Nephron (organoid): ENCODE measurements around the gene HNRNPF.
"Not testable (repeated sequence)": the region's sequence is repeated elsewhere in the genome, so short reads cannot be mapped to it uniquely, and the experiment has no call there.

Experiments used
- H3K27ac Mint-ChIP-seq, 3 experiments: 2 replicates each; pipeline ENCODE4 v1.8.0; 2020; ENCODE audit warnings: mixed read lengths in 3 of 3, mild to moderate bottlenecking in 2 of 3, moderate library complexity in 1 of 3
- H3K27me3 Mint-ChIP-seq: 2 replicates; pipeline ENCODE4 v1.8.0; 2021; ENCODE audit warnings: low read depth, mild to moderate bottlenecking, moderate library complexity, mixed read lengths
- H3K36me3 Mint-ChIP-seq: 2 replicates; pipeline ENCODE4 v1.8.0; 2020; ENCODE audit warnings: low read depth, mixed read lengths
- H3K4me1 Mint-ChIP-seq: 2 replicates; pipeline ENCODE4 v1.8.0; 2020; ENCODE audit warnings: mixed read lengths
- H3K4me3 Mint-ChIP-seq, 3 experiments: 2 replicates each; pipeline ENCODE4 v1.8.0; 2020; ENCODE audit warnings: mild to moderate bottlenecking in 3 of 3, mixed read lengths in 3 of 3, moderate library complexity in 2 of 3
- H3K9me3 Mint-ChIP-seq: 2 replicates; pipeline ENCODE4 v1.8.0; 2020; ENCODE audit warnings: mixed read lengths
- TF ChIP-seq, protein P1 (sequence below), 3 experiments: fragments of 200-600 bp; sonication (generic); IDR thresholded peaks; one replicate each; pipeline ENCODE4 v1.5.0; 2021; ENCODE audit warnings: antibody characterized with exemption in 3 of 3; ENCODE audit not compliant: unreplicated experiment in 3 of 3

HNRNPF gene

DNA sequence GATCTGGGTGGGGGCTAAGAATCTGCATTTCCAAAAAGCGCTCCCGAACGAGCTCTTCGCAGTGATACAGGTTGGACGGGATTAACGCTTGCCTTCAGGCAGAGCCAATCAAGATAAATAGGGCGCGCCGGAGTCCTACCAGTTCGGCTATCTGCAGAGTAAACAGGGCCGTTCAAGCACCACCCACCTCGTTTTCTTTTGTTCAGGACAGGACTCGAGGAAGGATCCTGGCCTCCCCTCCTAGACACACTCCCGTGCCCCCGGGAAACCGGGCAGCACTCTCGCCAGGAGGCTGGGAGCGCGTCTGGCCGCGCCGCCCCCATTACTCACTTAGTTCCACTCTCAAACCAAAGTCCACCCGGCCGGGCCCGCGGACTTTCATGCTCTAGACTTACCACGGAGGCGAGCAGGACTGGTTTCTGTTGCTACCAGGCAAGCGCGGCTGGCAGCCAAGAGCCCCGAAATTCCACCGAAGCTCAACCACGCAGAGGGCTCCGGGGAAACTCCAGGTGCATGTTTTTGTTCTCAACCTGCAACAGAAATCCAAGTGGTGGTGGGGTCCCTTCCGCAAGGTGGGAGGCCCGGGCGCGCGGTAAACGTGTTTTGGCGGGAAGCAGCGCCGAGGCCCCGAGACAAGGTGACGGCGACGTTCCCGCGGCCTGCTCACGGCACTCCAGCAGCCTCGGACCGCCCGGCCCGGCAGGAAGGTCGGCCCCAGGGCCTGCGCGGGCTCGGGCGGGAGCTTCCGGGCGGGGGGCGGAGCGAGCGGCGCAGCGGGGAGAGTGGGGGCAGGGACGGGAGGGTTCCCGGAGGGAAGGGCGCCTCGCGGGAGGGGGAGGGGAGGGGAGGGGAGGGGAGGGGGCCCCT is 12.7 kb downstream of the HNRNPF start:
- Mint-ChIP-seq H3K4me3 (peak overlapping the region; percentile 92 to 97 (median 96)), H3K36me3 (peaks cover 34% of the 10 kb centered on the region), H3K27ac (peak overlapping the region; percentile 91 to 98 (median 98)), H3K4me1 (peaks cover 50% of the 10 kb centered on the region), H3K27me3 (no peaks in the 10 kb centered on the region), H3K9me3 (no peaks in the 10 kb centered on the region)
- TF ChIP-seq, protein P1, sequence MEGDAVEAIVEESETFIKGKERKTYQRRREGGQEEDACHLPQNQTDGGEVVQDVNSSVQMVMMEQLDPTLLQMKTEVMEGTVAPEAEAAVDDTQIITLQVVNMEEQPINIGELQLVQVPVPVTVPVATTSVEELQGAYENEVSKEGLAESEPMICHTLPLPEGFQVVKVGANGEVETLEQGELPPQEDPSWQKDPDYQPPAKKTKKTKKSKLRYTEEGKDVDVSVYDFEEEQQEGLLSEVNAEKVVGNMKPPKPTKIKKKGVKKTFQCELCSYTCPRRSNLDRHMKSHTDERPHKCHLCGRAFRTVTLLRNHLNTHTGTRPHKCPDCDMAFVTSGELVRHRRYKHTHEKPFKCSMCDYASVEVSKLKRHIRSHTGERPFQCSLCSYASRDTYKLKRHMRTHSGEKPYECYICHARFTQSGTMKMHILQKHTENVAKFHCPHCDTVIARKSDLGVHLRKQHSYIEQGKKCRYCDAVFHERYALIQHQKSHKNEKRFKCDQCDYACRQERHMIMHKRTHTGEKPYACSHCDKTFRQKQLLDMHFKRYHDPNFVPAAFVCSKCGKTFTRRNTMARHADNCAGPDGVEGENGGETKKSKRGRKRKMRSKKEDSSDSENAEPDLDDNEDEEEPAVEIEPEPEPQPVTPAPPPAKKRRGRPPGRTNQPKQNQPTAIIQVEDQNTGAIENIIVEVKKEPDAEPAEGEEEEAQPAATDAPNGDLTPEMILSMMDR (IDR thresholded peaks at IDR 0.05; ENCODE audit: unreplicated experiment in 3 of 3) = no peak

DNA sequence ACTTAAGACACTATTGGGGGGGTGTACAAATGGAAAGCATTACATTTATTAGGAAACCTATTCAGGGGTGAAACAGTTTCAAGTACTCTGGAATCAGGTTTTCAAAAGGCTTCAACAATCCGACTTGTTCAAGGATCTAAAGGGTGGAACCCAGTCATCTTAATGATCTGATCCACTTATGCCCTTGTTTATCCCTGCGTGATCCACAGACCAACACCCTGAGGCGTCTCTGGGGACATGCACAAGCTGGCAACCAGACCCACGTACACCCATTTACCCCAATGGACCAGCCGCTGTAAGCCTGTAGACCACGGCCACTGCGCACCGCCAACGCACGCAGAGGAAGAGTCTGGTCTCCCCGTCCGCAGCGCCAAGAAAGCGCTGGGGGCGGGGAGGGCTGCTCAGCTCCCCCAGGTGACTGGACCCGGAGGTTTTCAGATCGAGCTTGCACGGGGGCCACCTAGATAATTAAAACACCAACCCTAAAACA is 13.4 kb downstream of the HNRNPF start:
- TF ChIP-seq, protein P1 (IDR thresholded peaks at IDR 0.05; ENCODE audit: unreplicated experiment in 3 of 3) = no peak

DNA sequence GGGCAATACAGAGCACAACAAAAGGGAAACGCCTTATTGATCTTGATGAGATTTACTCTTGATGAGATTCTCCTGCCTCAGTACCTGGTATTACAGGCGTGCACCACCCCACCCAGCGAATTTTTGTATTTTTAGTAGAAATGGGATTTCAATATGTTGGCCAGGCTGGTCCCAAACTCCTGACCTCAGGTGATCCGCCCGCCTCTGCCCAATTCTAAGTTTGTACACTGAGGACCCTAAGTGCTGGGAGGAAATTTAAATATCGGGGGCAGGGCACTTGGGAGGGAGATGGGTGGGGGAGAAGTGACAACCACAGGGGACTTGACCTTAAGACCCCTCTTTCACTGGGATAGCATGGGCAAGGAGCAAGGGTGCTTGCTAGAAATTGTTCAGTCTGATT is 14.1 kb downstream of the HNRNPF start:
- Mint-ChIP-seq H3K4me3 (peak overlapping the region; percentile 92 to 97 (median 96)), H3K27ac (peak overlapping the region; percentile 91 to 98 (median 98))

More for the DNA sequence above, 13.4 kb downstream of the HNRNPF start:
- Mint-ChIP-seq H3K27me3 (no peaks in the 10 kb centered on the region), H3K36me3 (peaks cover 41% of the 10 kb centered on the region), H3K27ac (peak overlapping the region; percentile 91 to 98 (median 98)), H3K4me1 (peaks cover 48% of the 10 kb centered on the region), H3K9me3 (no peaks in the 10 kb centered on the region), H3K4me3 (peak overlapping the region; percentile 92 to 97 (median 96))

DNA sequence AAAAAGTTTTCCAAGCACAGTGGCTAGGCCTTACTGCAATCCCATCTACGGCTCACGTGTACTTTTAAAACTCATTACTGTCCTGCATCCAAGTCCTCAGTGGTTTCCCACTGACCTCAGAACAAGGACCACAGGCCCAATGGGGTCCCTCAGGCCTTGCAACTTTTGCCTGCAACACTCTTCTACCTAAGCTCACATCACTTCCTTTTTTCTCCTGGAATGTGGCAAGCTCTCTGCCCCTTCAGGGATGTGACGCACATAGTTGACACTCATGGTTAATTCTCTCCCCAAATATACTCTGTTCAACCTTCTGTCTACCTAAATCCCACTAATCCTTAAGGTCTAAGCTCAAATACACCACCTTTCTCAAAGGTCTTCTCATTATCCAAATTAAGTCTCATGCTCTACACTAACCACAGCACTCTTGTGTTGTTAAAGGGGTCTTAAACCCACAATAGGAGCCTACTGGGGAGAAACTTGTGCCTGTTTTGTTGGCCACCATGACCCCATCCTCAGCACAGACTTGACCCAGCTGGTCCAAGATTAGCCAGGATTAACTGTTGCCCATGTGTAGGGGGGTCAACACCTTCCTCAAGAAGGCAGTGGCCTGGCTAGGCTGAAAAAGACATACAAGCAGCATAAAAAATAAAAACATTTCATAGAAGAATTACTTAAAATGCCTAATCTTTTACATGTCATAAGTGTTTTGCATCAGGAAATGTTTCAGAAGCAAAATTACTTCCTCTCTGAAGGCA is 15.2 kb downstream of the HNRNPF start:
- no peaks in the 10 kb centered on the region for H3K9me3 Mint-ChIP-seq
- H3K27me3 Mint-ChIP-seq = no peaks in the 10 kb centered on the region
- TF ChIP-seq, protein P1 (IDR thresholded peaks at IDR 0.05; ENCODE audit: unreplicated experiment in 3 of 3) = no peak
- H3K4me1 Mint-ChIP-seq = peaks cover 42% of the 10 kb centered on the region
- H3K4me3 Mint-ChIP-seq = peak overlapping the region in 1 of 3 experiments; percentile 0
- no peak overlapping the region for H3K27ac Mint-ChIP-seq
- peaks cover 51% of the 10 kb centered on the region for H3K36me3 Mint-ChIP-seq

More for the DNA sequence above, 14.1 kb downstream of the HNRNPF start:
- TF ChIP-seq, protein P1 (IDR thresholded peaks at IDR 0.05; ENCODE audit: unreplicated experiment in 3 of 3) = no peak
- H3K27me3 Mint-ChIP-seq = no peaks in the 10 kb centered on the region
- H3K36me3 Mint-ChIP-seq = peaks cover 49% of the 10 kb centered on the region
- no peaks in the 10 kb centered on the region for H3K9me3 Mint-ChIP-seq
- H3K4me1 Mint-ChIP-seq = peaks cover 47% of the 10 kb centered on the region

DNA sequence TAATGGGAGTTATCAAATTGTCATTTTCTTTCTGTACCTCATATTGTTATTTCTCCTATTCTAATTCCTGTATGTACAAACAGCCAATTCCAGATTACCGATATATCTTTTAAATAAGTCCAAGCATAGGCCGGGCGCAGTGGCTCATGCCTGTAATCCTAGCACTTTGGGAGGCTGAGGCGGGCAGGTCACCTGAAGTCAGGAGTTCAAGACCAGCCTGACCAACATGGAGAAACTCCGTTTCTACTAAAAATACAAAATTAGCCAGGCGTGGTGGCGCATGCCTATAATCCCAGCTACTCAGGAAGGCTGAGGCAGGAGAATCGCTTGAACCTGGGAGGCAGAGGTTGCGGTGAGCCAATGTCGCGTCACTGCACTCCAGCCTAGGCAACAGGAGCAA is 15.8 kb downstream of the HNRNPF start:
- Mint-ChIP-seq H3K4me1 (peaks cover 42% of the 10 kb centered on the region), H3K36me3 (peaks cover 57% of the 10 kb centered on the region), H3K27ac (peak overlapping the region in 1 of 3 experiments; percentile 10)
- not testable (repeated sequence) for H3K27me3 Mint-ChIP-seq, H3K9me3 Mint-ChIP-seq, H3K4me3 Mint-ChIP-seq

DNA sequence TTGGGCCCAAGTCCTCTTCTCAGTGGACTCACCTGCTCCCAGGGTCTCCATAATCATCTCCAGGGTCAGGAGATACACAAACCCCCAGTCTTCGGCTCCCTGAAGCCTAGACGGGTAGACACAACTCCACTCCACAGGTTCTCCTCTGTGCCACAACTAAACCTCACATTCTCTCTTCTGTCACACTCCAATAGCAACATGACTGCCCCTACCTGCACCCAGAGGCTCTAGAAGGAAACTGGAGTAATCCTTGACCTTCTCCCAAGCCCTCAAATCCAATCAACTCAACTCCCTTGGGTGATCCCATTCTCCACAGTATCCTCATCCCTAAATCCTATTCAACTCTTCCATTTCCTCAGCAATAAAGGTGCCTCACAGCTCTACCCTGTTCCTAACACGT is 16.2 kb downstream of the HNRNPF start:
- Mint-ChIP-seq H3K4me3 (no peak overlapping the region), H3K27ac (peak overlapping the region in 1 of 3 experiments; percentile 10), H3K9me3 (no peaks in the 10 kb centered on the region), H3K36me3 (peaks cover 61% of the 10 kb centered on the region), H3K4me1 (peaks cover 40% of the 10 kb centered on the region), H3K27me3 (no peaks in the 10 kb centered on the region)
- TF ChIP-seq, protein P1 (IDR thresholded peaks at IDR 0.05; ENCODE audit: unreplicated experiment in 3 of 3) = no peak
